HTERT RPE-1 (cell line): Measurements from ENCODE around the gene SLC35D1.
"Not testable (repeated sequence)": the region's sequence is repeated elsewhere in the genome, so short reads cannot be mapped to it uniquely, and the experiment has no call there.

Source experiments
- in situ Hi-C: fragments of 300-500 bp; cut with MboI; formaldehyde crosslinking; loops from 4 replicates; pipeline ENCODE4 v1.14.3; 2020; ENCODE audit warnings: low sequenced_read_pairs

Gene SLC35D1

GRCh38 chr1:67053785-67054772 lies at the start of gene SLC35D1:
Gene SLC35D1 (minus strand): TSS chr1:67054148. CDS start chr1:67054013, 135 bp downstream.
- in situ Hi-C loops = no loop called here

GRCh38 chr1:67103548-67103947 lies 49.6 kb upstream of the SLC35D1 start:
- in situ Hi-C loops = no loop called here

- in situ Hi-C loops = no loop called here
Measured at GRCh38 chr1:67100833-67101232, 46.9 kb upstream of the SLC35D1 start.

GRCh38 chr1:67097305-67097704 lies 43.4 kb upstream of the SLC35D1 start:
- in situ Hi-C loops = no loop called here

- in situ Hi-C loops = no loop called here
Measured at GRCh38 chr1:67094191-67094590, 40.2 kb upstream of the SLC35D1 start.

- in situ Hi-C loops = no loop called here
Measured at GRCh38 chr1:67089685-67090208, 35.8 kb upstream of the SLC35D1 start.

- in situ Hi-C loops = no loop called here
Measured at GRCh38 chr1:67088440-67088839, 34.5 kb upstream of the SLC35D1 start.

GRCh38 chr1:67085326-67085725 lies 31.4 kb upstream of the SLC35D1 start:
- in situ Hi-C loops = no loop called here

- in situ Hi-C loops = no loop called here
Measured at GRCh38 chr1:67084765-67085318, 30.9 kb upstream of the SLC35D1 start.

- in situ Hi-C loops = no loop called here
Measured at GRCh38 chr1:67078291-67078690, 24.3 kb upstream of the SLC35D1 start.

- in situ Hi-C loops = no loop called here
Measured at GRCh38 chr1:67077593-67077992, 23.6 kb upstream of the SLC35D1 start.

GRCh38 chr1:67072749-67073148 lies 18.8 kb upstream of the SLC35D1 start:
- in situ Hi-C loops = no loop called here

- in situ Hi-C loops = not testable (repeated sequence)
Measured at GRCh38 chr1:67067655-67068054, 13.7 kb upstream of the SLC35D1 start.

GRCh38 chr1:67062412-67062811 lies 8.5 kb upstream of the SLC35D1 start:
- in situ Hi-C loops = no loop called here

GRCh38 chr1:67061266-67061665 lies 7.3 kb upstream of the SLC35D1 start:
- in situ Hi-C loops = no loop called here

- in situ Hi-C loops = no loop called here
Measured at GRCh38 chr1:67060811-67061218, 6.9 kb upstream of the SLC35D1 start.

- in situ Hi-C loops = no loop called here
Measured at GRCh38 chr1:67059346-67059745, 5.4 kb upstream of the SLC35D1 start.

- in situ Hi-C loops = no loop called here
Measured at GRCh38 chr1:67058761-67059160, 4.8 kb upstream of the SLC35D1 start.

GRCh38 chr1:67058242-67058641 lies 4.3 kb upstream of the SLC35D1 start:
- in situ Hi-C loops = no loop called here

- in situ Hi-C loops = no loop called here
Measured at GRCh38 chr1:67053535-67053784, 488 bp downstream of the SLC35D1 start.

- in situ Hi-C loops = no loop called here
Measured at GRCh38 chr1:67052741-67053534, 1.0 kb downstream of the SLC35D1 start.
